ENCODE results near the gene RFX7.

- TF ChIP-seq EZH2 (IDR thresholded peaks at IDR 0.05; ENCODE audit: low read length, missing control alignments) (no peak), CTCF (conservative IDR thresholded peaks at IDR 0.05 in 1 of 2, IDR thresholded peaks at IDR 0.05 in 1 of 2; ENCODE audit: low read depth in 1 of 2, low read length in 2 of 2) (no peak)
Measured at GRCh38 chr15:56088389-56088788, 155.3 kb downstream of the RFX7 start.

All from fibroblast of lung (primary cell).